Loucy (cell line): ENCODE measurements around the gene PLXNB2.

Source experiments
- H2AFZ ChIP-seq: fragments of 200-600 bp; sonication (generic); 2 replicates; pipeline ENCODE4 v1.6.0; 2016; ENCODE audit warnings: antibody characterized with exemption, mild to moderate bottlenecking, low read length, moderate library complexity
- H3F3A ChIP-seq: fragments of 200-600 bp; 2 replicates; pipeline ENCODE4 v1.6.0; 2016; ENCODE audit warnings: antibody characterized with exemption, low read depth, mild to moderate bottlenecking
- H3K27me3 ChIP-seq: fragments of 200-600 bp; sonication (generic); 2 replicates; pipeline ENCODE4 v1.6.1; 2014; ENCODE audit warnings: low read length, mild to moderate bottlenecking; ENCODE audit not compliant: insufficient read depth, poor library complexity, severe bottlenecking
- H3K36me3 ChIP-seq: fragments of 200-600 bp; sonication (generic); 2 replicates; pipeline ENCODE4 v1.6.1; 2016; ENCODE audit warnings: low read length; ENCODE audit not compliant: insufficient read depth
- H3K4me1 ChIP-seq: fragments of 200-600 bp; sonication (generic); 2 replicates; pipeline ENCODE4 v1.5.1; 2014; ENCODE audit warnings: low read length, mild to moderate bottlenecking; ENCODE audit not compliant: insufficient read depth, poor library complexity, severe bottlenecking
- H3K4me2 ChIP-seq: fragments of 200-600 bp; sonication (generic); 2 replicates; pipeline ENCODE4 v1.6.0; 2014; ENCODE audit warnings: antibody characterized with exemption, low read length, low read depth, mild to moderate bottlenecking; ENCODE audit not compliant: poor library complexity, severe bottlenecking
- H3K4me3 ChIP-seq: fragments of 200-600 bp; sonication (generic); 2 replicates; pipeline ENCODE4 v1.5.1; 2014; ENCODE audit warnings: low read length, mild to moderate bottlenecking, mixed read lengths; ENCODE audit not compliant: poor library complexity, severe bottlenecking
- H3K79me2 ChIP-seq: fragments of 200-600 bp; sonication (generic); 2 replicates; pipeline ENCODE4 v1.6.1; 2014; ENCODE audit warnings: low read length; ENCODE audit not compliant: insufficient read depth
- H3K9ac ChIP-seq: fragments of 200-600 bp; sonication (generic); 2 replicates; pipeline ENCODE4 v1.6.0; 2014; ENCODE audit warnings: mild to moderate bottlenecking, low read depth, low read length, moderate library complexity; ENCODE audit not compliant: poor library complexity, severe bottlenecking
- H3K9me2 ChIP-seq: fragments of 200-600 bp; sonication (generic); replicated peaks from 2 replicates; pipeline ENCODE4 v1.6.1; 2016; ENCODE audit warnings: low read depth, low read length, mixed read lengths
- H3K9me3 ChIP-seq: fragments of 200-600 bp; sonication (generic); 2 replicates; pipeline ENCODE4 v1.6.1; 2014; ENCODE audit warnings: mild to moderate bottlenecking, antibody characterized with exemption, low read length, low read depth; ENCODE audit not compliant: insufficient read depth
- H4K20me1 ChIP-seq: fragments of 200-600 bp; sonication (generic); 2 replicates; pipeline ENCODE4 v1.6.0; 2014; ENCODE audit warnings: antibody characterized with exemption, low read length, mild to moderate bottlenecking; ENCODE audit not compliant: insufficient read depth, poor library complexity, severe bottlenecking
- EZH2phosphoT487 ChIP-seq: fragments of 200-600 bp; IDR thresholded peaks from 2 replicates; pipeline ENCODE4 v1.6.1; 2018; ENCODE audit warnings: antibody characterized with exemption, mild to moderate bottlenecking, moderate library complexity, borderline replicate concordance
- TF ChIP-seq, protein P1 (sequence below): fragments of 200-600 bp; sonication (generic); conservative IDR thresholded peaks from 2 replicates; pipeline ENCODE4 v1.5.1; 2014; ENCODE audit warnings: mild to moderate bottlenecking, antibody characterized with exemption, low read length

Gene PLXNB2

DNA sequence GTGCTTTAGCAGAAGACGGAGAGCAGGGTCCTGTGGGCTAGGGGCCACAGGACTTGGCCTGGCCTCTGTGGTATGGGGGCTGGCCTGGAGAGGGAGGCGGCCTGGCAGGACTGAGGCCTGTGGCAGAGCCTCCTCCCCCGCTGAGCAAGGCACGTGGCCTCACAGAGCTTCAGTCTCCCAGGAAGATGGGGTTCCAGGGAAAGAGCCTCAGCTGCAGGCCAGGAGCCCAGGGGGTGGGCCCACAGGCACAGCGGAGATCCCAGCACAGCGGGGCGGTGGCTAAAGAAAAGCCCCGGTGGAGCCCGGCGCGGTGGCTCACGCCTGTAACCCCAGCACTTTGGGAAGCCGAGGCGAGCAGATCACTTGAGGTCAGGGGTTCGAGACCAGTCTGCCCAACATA lies 48.1 kb downstream of the PLXNB2 start:
- Histone ChIP-seq H2AFZ (no peak overlapping the region), H3K4me1 (no peaks in the 10 kb centered on the region), H3K9ac (no peak overlapping the region), H3K4me2 (no peak overlapping the region), H3K27me3 (no peaks in the 10 kb centered on the region), H3K9me3 (no peaks in the 10 kb centered on the region), H4K20me1 (no peaks in the 10 kb centered on the region), H3K79me2 (no peaks in the 10 kb centered on the region), H3K36me3 (no peaks in the 10 kb centered on the region), H3K4me3 (no peak overlapping the region), H3F3A (no peaks in the 10 kb centered on the region), H3K9me2 (no peaks in the 10 kb centered on the region)
- TF ChIP-seq EZH2phosphoT487, result no peak
- TF ChIP-seq, protein P1, sequence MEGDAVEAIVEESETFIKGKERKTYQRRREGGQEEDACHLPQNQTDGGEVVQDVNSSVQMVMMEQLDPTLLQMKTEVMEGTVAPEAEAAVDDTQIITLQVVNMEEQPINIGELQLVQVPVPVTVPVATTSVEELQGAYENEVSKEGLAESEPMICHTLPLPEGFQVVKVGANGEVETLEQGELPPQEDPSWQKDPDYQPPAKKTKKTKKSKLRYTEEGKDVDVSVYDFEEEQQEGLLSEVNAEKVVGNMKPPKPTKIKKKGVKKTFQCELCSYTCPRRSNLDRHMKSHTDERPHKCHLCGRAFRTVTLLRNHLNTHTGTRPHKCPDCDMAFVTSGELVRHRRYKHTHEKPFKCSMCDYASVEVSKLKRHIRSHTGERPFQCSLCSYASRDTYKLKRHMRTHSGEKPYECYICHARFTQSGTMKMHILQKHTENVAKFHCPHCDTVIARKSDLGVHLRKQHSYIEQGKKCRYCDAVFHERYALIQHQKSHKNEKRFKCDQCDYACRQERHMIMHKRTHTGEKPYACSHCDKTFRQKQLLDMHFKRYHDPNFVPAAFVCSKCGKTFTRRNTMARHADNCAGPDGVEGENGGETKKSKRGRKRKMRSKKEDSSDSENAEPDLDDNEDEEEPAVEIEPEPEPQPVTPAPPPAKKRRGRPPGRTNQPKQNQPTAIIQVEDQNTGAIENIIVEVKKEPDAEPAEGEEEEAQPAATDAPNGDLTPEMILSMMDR, result no peak

DNA sequence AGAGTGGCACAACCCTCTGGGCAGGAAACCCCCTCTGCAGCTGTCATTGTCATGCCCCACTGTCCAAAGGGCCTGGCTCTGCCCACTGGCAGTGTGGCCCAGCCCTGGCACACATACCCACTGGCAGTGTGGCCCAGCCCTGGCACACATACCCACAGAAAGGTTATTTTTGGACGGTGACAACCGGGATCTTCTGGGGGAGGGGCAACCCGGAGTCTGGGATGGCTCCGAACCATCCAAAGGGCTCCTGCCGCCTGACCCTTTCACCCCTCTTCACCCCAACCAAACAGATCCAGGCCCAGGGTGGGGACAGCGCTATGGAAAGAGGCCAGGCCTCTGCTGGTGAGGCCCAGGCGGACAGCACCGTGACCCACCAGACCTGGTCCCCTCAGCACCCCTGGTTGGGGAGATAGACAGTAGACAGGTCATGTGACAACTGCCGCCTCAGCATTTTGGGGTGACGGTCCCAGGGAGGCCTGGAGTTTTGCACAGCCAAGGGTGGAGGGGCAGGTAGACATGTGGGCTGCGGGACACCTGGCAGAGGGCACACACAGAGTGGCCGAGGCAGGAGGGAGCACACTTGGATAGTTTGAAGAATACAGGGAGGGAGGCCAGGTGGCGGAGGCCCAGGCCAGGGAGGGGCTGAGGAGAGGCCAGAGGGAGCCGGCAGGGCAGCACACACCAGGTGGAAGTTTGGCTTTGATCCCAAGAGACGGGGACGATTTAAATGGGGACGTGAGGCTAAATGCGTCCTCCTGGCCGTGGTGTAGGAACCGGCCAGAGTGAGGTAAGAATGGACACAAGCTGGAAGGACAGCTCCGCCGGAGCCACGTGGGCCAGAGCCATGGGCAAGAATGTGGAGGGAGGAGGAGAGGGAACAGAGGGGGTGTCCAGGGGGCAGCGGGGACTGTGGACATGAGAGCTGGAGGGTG lies 48.8 kb downstream of the PLXNB2 start:
- H3K79me2 ChIP-seq, result no peaks in the 10 kb centered on the region
- no peak for TF ChIP-seq EZH2phosphoT487
- TF ChIP-seq, protein P1, result no peak
- no peaks in the 10 kb centered on the region for H3F3A ChIP-seq
- H2AFZ ChIP-seq, result no peak overlapping the region
- no peaks in the 10 kb centered on the region for H4K20me1 ChIP-seq
- H3K27me3 ChIP-seq, result no peaks in the 10 kb centered on the region
- H3K9me3 ChIP-seq, result no peaks in the 10 kb centered on the region
- no peaks in the 10 kb centered on the region for H3K4me1 ChIP-seq
- H3K9me2 ChIP-seq, result no peaks in the 10 kb centered on the region
- no peak overlapping the region for H3K9ac ChIP-seq
- no peak overlapping the region for H3K4me3 ChIP-seq
- no peaks in the 10 kb centered on the region for H3K36me3 ChIP-seq
- H3K4me2 ChIP-seq, result no peak overlapping the region

DNA sequence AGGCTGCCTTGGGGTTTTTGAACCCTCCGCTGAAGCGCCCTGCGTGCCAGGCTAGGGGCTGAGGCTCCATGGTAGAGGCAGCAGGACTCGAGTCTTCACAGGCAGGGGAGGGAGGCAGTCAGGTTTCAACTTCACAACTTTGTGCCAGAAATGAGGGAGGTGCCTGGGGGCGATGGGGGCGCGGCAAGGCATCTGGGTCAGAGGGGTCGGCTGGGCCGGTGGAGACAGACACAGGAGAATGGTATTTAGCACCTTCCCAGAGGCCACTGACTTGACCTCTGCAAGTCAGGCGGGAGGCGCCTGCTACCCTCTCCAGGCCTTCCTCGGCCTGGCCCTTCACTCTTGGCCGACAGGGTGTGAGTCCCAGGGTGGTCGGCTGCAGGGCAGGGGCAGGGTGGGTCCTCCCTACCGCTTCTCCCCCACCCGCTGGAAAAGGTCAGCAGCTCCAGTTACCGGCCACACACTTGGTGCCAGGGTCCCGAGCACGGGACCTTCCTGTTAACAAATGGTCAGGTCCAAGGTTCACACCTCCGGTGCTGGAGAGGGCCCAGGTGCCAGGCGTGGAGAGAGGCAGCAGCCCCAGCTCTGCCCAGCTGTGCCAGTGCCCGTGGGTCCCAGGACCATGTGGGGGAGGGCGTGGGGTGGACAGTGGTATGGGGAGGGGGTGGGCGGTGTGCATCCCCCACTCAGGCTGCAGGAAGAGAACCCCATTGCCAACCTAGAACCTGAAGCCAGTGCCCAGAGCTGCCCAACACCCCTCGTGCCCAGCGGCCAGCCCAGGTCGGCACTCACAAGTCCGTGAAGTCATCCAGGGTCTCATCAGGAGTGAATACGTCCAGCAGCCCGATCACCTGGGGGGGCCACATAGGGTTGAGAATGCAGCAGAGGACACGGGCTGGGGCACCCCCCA lies 49.7 kb downstream of the PLXNB2 start:
- no peaks in the 10 kb centered on the region for H3K36me3 ChIP-seq
- no peak overlapping the region for H3K4me3 ChIP-seq
- no peaks in the 10 kb centered on the region for H3K27me3 ChIP-seq
- no peaks in the 10 kb centered on the region for H3K9me3 ChIP-seq
- H3K9me2 ChIP-seq, result no peaks in the 10 kb centered on the region
- TF ChIP-seq EZH2phosphoT487, result no peak
- TF ChIP-seq, protein P1, result no peak
- H3K4me1 ChIP-seq, result no peaks in the 10 kb centered on the region
- H3F3A ChIP-seq, result no peaks in the 10 kb centered on the region
- no peak overlapping the region for H3K9ac ChIP-seq
- H3K79me2 ChIP-seq, result no peaks in the 10 kb centered on the region
- no peaks in the 10 kb centered on the region for H4K20me1 ChIP-seq
- H3K4me2 ChIP-seq, result no peak overlapping the region
- H2AFZ ChIP-seq, result no peak overlapping the region
